ENCODE measurements around the gene WDR44.
"Not testable (repeated sequence)": the region's sequence is repeated elsewhere in the genome, so short reads cannot be mapped to it uniquely, and the experiment has no call there.

WDR44 gene

DNA sequence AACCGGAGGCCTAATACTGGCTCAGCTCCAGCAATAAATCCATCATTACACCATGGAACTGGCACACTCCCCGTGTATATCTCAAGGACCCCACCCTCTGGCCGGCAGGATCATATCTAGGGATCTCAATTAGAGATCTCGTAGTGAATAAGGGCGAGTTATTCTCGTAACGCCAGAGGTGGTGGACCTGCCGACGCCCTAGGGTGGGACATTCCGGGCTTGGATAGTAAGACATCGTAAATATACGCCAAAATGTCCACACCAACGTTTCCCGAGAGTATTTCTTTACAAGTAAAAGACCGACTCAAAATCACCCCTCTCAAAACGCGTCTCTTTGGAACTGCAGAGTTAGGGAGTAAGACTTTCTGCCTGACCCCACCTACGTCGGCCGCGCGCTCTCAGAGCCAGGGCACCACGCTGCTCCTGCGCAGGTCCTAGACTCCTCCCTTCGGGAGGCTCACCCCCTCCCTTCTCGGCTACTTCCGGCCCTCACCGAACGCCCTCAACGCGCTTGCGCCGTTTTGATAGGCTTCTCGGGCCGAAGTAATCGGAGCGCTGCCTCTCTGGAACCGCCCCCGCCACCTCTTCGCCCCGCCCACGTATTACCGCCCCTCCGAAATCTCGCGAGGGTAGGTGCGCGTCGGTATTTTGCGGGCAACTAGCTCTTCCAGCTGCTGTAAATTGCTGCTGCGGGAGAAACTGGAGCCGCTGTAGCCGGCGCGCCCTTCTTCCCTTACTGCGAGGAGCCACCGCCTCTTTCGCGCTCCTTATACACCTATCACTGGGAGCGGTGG, at the start of gene WDR44:
TSS of gene WDR44 (plus strand) at position 643 of the 794 bp plus-strand sequence. CDS start 398 bp downstream, outside the sequence.
- DNase-seq (ENCODE audit: low read depth), result peak; percentile 83

DNA sequence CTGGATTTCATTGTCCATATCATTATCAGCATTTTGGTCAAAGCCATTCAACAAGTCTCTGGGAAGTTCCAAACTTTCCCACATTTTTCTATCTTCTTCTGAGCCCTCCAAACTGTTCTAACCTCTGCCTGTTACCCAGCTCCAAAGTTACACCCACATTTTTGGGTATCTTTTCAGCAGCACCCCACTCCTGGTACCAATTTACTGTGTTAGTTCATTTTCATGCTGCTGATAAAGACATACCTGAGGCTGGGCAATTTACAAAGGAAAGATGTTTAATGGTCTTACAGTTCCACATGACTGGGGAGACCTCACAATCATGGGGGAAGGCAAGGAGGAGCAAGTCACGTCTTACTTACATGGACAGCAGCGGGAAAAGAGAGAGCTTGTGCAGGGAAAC, 40.1 kb upstream of the WDR44 start:
- not testable (repeated sequence) for DNase-seq (ENCODE audit: low read depth)

DNA sequence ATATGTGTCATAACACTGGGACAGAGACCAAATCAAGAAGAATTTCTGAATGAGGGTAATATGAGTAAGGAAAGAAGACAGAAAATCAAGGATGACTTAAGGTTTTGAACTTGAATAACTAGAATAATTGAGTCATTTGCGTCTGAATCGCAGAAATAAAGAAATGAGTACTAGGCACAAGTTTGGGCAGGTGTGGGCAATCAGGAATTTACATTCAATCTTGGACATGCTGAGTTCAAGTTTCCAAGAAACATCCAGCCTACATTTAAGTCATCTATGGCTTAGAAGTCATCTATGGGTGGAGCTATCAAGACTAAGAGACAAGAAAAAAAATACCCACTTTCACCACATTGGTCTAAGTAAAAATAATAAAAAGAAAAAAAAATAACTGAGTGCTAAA, 30.4 kb upstream of the WDR44 start:
- no peak for DNase-seq (ENCODE audit: low read depth)

- DNase-seq (ENCODE audit: low read depth), result no peak
Observed at GRCh38 chrX:118324588-118324987, 21.3 kb upstream of the WDR44 start.

- no peak for DNase-seq (ENCODE audit: low read depth)
Observed at GRCh38 chrX:118325453-118325852, 20.5 kb upstream of the WDR44 start.

DNA sequence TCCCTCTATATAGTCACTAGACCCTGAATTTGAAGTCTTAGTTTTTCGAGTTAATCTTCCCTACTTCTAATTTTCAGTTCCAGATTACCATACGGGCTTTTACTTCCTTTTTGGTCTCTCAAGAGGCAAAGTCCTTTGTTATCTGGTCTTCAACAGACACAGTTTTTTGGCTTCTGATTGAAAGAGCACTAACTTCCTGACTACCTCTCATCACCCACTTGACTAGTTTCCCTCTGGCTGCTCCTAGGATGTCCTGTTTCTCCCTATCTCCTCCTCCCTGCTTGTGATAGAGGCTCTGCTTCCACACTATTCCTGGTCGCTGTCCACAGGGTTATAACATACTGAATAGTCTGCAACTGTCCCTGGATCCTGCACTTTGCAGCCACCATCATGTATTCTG, 16.7 kb upstream of the WDR44 start:
- no peak for DNase-seq (ENCODE audit: low read depth)

DNA sequence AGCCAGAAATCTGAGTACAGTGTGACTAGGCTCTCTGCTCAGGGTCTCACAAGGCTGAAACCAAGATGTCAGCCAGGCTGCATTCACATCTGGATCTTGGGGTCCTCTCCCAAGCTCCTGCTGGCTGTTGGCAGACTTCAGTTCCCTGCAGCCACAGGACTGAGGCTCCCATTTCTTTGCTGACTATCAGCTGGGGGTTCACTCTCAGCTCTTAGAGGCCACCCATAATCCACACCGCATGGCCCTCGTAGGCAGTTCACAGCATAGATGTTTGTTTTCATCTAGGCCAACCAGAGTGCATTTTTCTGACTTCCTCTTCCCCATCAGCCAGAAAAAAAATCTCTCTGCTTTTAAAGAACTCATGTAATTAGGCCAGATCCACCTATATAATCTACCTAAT, 8.2 kb upstream of the WDR44 start:
- DNase-seq (ENCODE audit: low read depth), result no peak

GRCh38 chrX:118338930-118339329, 7.0 kb upstream of the WDR44 start:
- no peak for DNase-seq (ENCODE audit: low read depth)

- no peak for DNase-seq (ENCODE audit: low read depth)
Observed at GRCh38 chrX:118345045-118345463, 852 bp upstream of the WDR44 start.

DNA sequence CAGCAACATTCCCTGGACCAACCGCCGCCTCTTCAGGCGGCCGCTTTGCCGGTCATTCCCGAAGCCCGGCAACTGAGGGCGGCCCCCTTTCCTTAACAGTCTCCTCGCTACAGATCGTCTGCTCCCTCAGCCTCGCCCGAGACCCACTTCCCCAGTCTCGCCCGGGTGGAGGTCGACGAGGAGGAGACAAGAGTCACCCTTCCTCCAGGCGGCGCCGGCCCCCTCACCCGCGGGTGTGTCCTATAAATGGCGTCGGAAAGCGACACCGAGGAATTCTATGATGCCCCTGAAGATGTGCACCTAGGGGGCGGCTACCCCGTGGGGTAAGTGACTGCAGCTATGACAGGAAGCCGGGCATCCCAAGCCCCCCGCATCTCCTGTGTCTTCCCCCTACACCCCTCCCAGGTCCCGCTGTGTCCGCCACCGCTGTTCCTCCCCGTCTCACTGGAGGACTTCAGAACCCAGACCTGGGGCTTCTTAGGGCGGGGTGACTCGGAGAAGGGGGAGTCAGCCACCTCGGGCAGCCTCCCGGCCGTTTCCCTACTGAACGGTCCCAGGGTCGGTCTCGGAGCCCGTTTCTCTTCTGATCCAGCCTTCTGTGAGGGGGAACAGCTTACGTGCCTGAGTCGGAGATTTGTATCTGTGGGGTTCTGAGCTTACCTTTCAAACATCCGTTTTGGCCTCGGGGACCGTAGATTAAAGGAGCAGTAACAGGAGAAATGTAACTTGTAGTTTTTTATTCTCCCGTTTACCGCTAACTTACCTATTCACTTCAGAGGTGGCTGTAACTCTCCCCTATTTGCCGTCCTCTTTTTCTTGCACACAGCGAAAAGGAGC, 570 bp downstream of the WDR44 start:
- DNase-seq (ENCODE audit: low read depth), result peak; percentile 28

DNA sequence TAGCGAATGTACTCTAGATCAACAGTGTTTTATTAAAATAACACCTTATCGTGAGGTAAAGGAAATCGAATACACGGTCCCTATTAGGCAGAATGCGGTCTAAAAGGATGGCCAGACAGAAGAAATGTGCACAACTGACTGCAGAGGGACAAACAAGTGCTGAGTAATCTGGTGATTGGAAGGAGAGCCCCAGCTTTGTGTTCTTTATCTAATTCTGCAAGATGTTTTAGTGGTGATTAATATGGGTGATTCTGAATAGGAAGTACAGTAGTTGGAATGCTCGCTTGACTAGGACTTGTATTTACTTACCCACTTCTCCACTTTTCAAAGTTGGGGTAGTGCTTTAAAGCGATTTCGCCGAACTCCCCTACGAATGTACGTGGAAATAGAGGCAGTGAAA, 1.2 kb downstream of the WDR44 start:
- no peak for DNase-seq (ENCODE audit: low read depth)

GRCh38 chrX:118347736-118348135, 1.8 kb downstream of the WDR44 start:
- no peak for DNase-seq (ENCODE audit: low read depth)

DNA sequence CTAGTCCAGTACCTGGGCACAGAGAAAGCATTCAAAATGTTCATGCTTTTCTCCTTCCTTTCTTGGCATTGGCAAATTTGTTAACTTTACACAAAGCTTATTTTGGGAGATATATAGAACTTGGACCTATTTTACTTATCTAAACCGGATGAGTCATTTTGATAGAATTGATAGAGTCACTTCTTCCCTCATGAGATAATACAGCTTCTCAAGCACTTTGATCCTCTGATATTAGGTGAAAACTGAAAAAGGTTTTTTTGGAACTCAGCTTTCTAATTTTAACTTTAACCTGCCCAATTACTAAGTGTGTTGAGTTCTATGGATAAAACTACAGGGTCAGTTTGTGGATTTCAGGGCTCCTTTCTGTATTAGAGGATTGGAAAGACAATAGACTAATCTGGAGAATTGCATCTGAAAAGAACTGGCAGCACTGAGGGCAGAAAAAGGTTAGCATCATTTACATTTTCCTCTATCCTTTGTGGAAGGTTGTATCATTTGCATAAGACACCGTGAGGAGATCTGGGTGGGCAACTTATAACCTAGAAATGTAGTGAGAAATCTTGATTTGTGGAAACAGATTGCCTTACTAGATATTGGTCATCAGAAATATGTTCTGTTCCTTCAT, 2.4 kb downstream of the WDR44 start:
- no peak for DNase-seq (ENCODE audit: low read depth)

- DNase-seq (ENCODE audit: low read depth), result no peak
Observed at GRCh38 chrX:118349188-118349587, 3.3 kb downstream of the WDR44 start.

GRCh38 chrX:118350221-118350620, 4.3 kb downstream of the WDR44 start:
- DNase-seq (ENCODE audit: low read depth), result no peak

DNA sequence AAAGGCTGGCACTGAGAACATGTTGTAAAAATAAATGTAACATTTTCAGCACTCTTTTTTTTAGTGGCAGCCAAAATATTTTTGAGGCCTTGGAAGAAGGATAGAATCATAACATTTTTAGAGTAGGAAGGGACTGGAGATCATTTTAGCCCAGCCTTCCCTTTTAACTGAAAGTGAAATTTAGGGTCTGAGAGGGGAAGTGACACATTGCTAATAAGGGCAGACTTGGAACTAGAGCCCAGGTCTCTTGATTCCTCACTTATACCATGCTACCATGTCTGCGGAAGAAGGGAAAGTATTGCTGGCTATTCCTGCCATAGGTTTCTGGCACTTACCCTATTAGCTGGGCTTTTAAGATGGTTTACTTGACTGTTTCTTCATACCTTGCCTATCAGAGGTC, 4.8 kb downstream of the WDR44 start:
- no peak for DNase-seq (ENCODE audit: low read depth)

- DNase-seq (ENCODE audit: low read depth), result no peak
Observed at GRCh38 chrX:118352566-118352965, 6.7 kb downstream of the WDR44 start.

DNA sequence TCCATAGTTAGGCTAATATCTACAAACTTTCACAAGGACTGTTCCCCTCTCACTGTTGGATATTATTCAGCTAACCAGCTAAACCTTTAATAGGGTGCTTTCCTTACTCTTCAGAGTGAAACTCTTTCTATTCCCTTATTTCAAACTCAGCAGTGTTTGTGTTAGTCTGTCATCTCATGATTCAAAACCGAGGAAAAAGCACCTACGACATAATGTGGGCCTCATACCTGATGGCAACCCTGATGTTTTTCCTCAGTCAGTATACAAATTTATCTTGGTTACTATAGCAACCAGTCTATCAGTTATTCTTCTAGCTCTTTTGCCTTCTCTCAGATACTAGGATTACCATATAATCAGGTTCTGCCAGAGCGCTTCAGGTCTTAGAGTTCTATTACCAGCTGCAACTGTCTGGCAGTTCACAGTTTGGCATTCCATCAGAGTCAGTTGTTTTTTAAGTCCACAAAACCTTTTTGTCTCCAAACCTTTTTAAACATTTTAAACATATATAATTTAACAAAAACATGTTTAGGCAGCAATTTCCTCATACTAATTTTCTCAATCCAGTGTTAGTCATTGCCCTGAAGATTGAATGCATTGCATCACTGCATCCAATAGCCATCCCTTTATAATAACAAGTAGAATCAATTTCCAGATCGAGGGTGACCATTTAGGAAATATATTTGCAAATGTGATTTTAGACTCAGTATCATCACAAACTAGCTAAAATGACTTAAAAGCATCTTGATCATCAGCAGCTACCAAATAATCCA, 7.4 kb downstream of the WDR44 start:
- no peak for DNase-seq (ENCODE audit: low read depth)

- DNase-seq (ENCODE audit: low read depth), result no peak
Observed at GRCh38 chrX:118355225-118355920, 9.5 kb downstream of the WDR44 start.

DNA sequence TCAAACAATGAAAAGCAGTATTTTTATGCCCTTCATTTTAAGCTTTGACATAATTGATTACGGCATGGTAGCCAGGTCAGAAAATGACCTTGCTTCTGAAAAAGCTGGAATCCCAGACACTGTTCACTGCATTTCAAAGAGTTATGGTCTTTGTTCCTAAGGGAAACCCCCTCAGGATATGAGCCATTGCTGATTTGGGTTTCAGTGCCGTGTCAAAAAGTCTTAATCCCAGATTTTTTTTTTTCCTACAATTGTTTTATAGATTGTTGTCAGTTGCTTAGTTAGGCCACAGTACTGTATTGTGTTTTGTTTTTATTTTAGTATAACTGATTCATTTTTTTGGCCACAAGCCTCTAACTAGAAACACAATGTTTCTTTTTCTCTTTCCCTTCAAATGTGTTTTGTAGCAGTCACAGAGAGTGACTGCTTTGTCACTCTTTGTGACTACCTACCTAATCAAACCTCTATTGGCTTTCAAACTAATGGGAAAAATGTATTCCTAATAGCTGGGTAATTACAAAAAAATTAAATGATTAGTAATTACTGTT, 10.3 kb downstream of the WDR44 start:
- DNase-seq (ENCODE audit: low read depth), result no peak

Measured in stimulated activated CD8-positive, alpha-beta memory T cell treated with anti-CD3 and anti-CD28 coated beads, Interleukin-12 subunit alpha, Interleukin-12 subunit beta, amount 100 ng/mL, for 4 hours (primary cell).